GM23338 (cell line): ENCODE results near the gene ADD1.

Source experiments
- EZH2phosphoT487 ChIP-seq: fragments of 200-600 bp; sonication (generic); IDR thresholded peaks from one replicate; pipeline ENCODE4 v1.8.1; 2018; ENCODE audit warnings: antibody characterized with exemption; ENCODE audit not compliant: unreplicated experiment
- JUNB ChIP-seq: IDR thresholded peaks from one replicate; pipeline ENCODE4 v1.6.1; 2016; ENCODE audit warnings: antibody characterized with exemption; ENCODE audit not compliant: unreplicated experiment
- STAT1 ChIP-seq: IDR thresholded peaks from one replicate; pipeline ENCODE4 v1.6.1; 2016; ENCODE audit warnings: antibody characterized with exemption; ENCODE audit not compliant: unreplicated experiment
- TF ChIP-seq, protein P1 (sequence below), 2 experiments: fragments of 200-600 bp in 1 of 2; sonication (generic) in 1 of 2; conservative IDR thresholded peaks; 2 replicates each; pipeline versions ENCODE4 v1.5.1 to v1.6.1; 2016 to 2017; ENCODE audit warnings: antibody characterized with exemption in 2 of 2, low read depth in 2 of 2, mild to moderate bottlenecking in 2 of 2, moderate library complexity in 1 of 2
- TF ChIP-seq, protein P2 (sequence below): IDR thresholded peaks from one replicate; pipeline ENCODE4 v1.6.1; 2018; ENCODE audit warnings: antibody characterized with exemption; ENCODE audit not compliant: unreplicated experiment

DNA sequence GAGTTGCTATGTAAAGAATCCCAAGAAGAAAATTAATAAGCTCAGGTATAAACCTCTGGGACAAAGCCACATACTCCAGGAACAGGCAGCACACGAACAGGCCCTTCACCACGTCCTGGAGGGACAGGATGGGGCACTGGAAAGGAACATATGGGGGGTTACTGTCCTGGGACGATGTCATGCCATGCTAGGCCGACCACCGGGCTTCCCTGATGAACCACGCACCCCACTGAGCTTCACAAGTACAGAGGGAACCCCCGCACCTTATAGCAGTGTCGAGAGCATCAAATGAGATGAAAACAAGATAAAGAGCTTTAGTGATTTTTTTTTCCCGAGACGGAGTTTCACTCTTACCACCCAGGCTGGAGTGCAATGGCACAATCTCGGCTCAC is 100.4 kb downstream of the ADD1 start:
- TF ChIP-seq, protein P1, sequence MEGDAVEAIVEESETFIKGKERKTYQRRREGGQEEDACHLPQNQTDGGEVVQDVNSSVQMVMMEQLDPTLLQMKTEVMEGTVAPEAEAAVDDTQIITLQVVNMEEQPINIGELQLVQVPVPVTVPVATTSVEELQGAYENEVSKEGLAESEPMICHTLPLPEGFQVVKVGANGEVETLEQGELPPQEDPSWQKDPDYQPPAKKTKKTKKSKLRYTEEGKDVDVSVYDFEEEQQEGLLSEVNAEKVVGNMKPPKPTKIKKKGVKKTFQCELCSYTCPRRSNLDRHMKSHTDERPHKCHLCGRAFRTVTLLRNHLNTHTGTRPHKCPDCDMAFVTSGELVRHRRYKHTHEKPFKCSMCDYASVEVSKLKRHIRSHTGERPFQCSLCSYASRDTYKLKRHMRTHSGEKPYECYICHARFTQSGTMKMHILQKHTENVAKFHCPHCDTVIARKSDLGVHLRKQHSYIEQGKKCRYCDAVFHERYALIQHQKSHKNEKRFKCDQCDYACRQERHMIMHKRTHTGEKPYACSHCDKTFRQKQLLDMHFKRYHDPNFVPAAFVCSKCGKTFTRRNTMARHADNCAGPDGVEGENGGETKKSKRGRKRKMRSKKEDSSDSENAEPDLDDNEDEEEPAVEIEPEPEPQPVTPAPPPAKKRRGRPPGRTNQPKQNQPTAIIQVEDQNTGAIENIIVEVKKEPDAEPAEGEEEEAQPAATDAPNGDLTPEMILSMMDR (conservative IDR thresholded peaks at IDR 0.05; ENCODE audit: low read depth in 2 of 2), result no peak
- TF ChIP-seq EZH2phosphoT487, result no peak
- TF ChIP-seq, protein P2, sequence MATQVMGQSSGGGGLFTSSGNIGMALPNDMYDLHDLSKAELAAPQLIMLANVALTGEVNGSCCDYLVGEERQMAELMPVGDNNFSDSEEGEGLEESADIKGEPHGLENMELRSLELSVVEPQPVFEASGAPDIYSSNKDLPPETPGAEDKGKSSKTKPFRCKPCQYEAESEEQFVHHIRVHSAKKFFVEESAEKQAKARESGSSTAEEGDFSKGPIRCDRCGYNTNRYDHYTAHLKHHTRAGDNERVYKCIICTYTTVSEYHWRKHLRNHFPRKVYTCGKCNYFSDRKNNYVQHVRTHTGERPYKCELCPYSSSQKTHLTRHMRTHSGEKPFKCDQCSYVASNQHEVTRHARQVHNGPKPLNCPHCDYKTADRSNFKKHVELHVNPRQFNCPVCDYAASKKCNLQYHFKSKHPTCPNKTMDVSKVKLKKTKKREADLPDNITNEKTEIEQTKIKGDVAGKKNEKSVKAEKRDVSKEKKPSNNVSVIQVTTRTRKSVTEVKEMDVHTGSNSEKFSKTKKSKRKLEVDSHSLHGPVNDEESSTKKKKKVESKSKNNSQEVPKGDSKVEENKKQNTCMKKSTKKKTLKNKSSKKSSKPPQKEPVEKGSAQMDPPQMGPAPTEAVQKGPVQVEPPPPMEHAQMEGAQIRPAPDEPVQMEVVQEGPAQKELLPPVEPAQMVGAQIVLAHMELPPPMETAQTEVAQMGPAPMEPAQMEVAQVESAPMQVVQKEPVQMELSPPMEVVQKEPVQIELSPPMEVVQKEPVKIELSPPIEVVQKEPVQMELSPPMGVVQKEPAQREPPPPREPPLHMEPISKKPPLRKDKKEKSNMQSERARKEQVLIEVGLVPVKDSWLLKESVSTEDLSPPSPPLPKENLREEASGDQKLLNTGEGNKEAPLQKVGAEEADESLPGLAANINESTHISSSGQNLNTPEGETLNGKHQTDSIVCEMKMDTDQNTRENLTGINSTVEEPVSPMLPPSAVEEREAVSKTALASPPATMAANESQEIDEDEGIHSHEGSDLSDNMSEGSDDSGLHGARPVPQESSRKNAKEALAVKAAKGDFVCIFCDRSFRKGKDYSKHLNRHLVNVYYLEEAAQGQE, result no peak
- TF ChIP-seq JUNB, result no peak
- no peak for TF ChIP-seq STAT1
